Muscle of leg (tissue), 11 donors: Measurements from ENCODE around the gene MEIS2. TPM values are rescaled to one million over a fixed set of nuclear protein-coding genes. Genes with fewer than 3 reads are reported as not detected.

ENCODE experiments used
- DNase-seq: peaks from one replicate; pipeline ENCODE4 v3.0.0; 2013
- H3K27ac ChIP-seq: one replicate; pipeline ENCODE4 v1.5.1; 2013; ENCODE audit warnings: mild to moderate bottlenecking, low read length, control low read depth
- H3K27me3 ChIP-seq: one replicate; pipeline ENCODE4 v1.6.1; 2013; ENCODE audit warnings: low read length; ENCODE audit not compliant: control insufficient read depth, insufficient read depth
- H3K36me3 ChIP-seq: one replicate; pipeline ENCODE4 v1.6.1; 2013; ENCODE audit warnings: low read length; ENCODE audit not compliant: control insufficient read depth, insufficient read depth
- H3K4me1 ChIP-seq: one replicate; pipeline ENCODE4 v1.6.1; 2013; ENCODE audit warnings: low read length; ENCODE audit not compliant: control insufficient read depth, insufficient read depth
- H3K4me3 ChIP-seq: one replicate; pipeline ENCODE4 v1.5.1; 2013; ENCODE audit warnings: low read length, control low read depth
- H3K9me3 ChIP-seq: replicated peaks from 2 replicates; pipeline ENCODE4 v1.6.1; 2013; ENCODE audit warnings: low read depth, low read length; ENCODE audit not compliant: control insufficient read depth
- WGBS: methylation state at CpG from one replicate; pipeline ENCODE4 v1.1.5; 2013; ENCODE audit warnings: missing lambda C conversion rate; ENCODE audit not compliant: insufficient coverage; 5-methylcytosine and 5-hydroxymethylcytosine counted together
- polyA plus RNA-seq, 8 donors: library from polyadenylated mRNA; unstranded; fragments of 120-200 nt; gene quantifications; one replicate each; pipeline versions ENCODE4 v1.2.1 to v1.2.3, GENCODE V29; 2013; ENCODE audit warnings: inconsistent platforms in 1 of 8, low replicate concordance in 1 of 8; ENCODE audit not compliant: insufficient read length in 8 of 8, insufficient read depth in 1 of 8
- total RNA-seq: library from RNA; stranded (reverse); fragments of 120-200 nt; gene quantifications from one replicate; pipeline ENCODE4 v1.2.4, GENCODE V29; 2013

Gene MEIS2
- total and polyA plus RNA-seq, 9 donors, result 3.8 to 13.9 (median 7.0) TPM

DNA sequence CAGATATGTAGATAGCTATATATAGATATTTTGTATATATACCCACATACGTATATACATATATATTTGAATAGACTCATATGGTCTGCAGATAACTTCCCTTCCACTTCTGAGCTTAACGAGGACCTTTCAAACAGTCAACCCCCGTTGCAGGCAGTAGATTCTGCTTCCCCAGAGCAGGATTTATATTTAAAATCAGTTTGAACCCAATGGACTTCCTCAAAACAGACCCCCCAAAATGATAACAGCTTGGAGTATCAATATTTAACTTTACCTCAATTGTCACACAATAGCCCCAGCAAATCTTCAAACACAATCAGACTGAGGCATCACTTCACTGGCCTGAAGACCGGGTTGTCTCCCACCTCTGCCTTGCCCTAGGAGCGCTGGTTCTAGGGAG lies 218.3 kb downstream of the MEIS2 start:
- H3K4me3 ChIP-seq, result no peak overlapping the region
- H3K27me3 ChIP-seq, result peaks cover 88% of the 10 kb centered on the region
- peaks cover 26% of the 10 kb centered on the region for H3K4me1 ChIP-seq
- 60% methylated on average over 2 of the region's 5 CpGs for WGBS
- DNase-seq, result no peak
- H3K36me3 ChIP-seq, result no peaks in the 10 kb centered on the region
- H3K27ac ChIP-seq, result no peak overlapping the region
- no peaks in the 10 kb centered on the region for H3K9me3 ChIP-seq

GRCh38 chr15:36881516-36881915 lies 218.8 kb downstream of the MEIS2 start:
- Histone ChIP-seq H3K4me3 (no peak overlapping the region), H3K27me3 (peaks cover 85% of the 10 kb centered on the region), H3K4me1 (peaks cover 26% of the 10 kb centered on the region), H3K9me3 (no peaks in the 10 kb centered on the region), H3K36me3 (no peaks in the 10 kb centered on the region), H3K27ac (no peak overlapping the region)
- DNase-seq, result no peak
- no CpG with 5 or more reads among the region's 2 CpGs for WGBS

- Histone ChIP-seq H3K4me3 (no peak overlapping the region), H3K9me3 (no peaks in the 10 kb centered on the region), H3K4me1 (peaks cover 26% of the 10 kb centered on the region), H3K27me3 (peaks cover 81% of the 10 kb centered on the region), H3K36me3 (no peaks in the 10 kb centered on the region), H3K27ac (no peak overlapping the region)
- no CpG with 5 or more reads among the region's 7 CpGs for WGBS
- no peak for DNase-seq
Measured at GRCh38 chr15:36880913-36881460, 219.4 kb downstream of the MEIS2 start.

DNA sequence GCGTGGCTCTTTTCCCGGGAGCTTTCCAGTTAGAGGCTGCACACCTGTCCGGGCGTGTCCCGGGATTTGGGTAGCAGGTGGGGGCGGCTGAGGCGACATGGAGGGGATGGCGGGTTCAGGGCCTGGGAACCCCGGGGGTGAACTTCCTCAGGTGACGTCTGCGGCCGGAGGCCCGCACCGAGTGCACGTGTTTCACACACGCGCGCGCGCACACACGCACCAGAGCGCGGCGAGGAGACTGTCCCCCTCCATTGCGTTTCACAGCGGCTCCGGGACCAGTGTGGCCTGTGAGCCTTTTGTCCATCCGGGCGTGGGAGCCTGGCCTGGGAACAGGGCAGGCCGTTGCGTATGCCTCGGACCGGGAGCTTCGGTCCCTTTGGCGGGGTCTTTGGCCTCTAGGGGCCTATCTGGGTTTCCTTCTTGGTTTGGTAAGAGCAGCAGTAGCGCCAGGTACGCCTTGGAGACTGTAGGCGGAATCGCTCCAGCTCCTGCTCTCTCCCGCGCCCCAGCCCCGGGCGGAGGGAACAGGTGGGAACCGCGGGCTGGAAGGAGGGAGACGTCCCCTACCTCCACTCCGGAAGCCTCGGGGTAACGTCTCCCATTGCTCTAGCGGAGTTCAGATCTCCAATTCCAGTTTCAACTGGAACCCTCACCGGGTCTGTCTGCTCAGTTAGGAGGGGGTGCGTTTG lies 220.0 kb downstream of the MEIS2 start:
- H3K27me3 ChIP-seq, result peaks cover 79% of the 10 kb centered on the region

GRCh38 chr15:36879568-36880222 lies 220.7 kb downstream of the MEIS2 start:
- no peak for DNase-seq
- H3K27ac ChIP-seq, result no peak overlapping the region
- WGBS, result 9% methylated on average over 9 of the region's 25 CpGs
- no peaks in the 10 kb centered on the region for H3K9me3 ChIP-seq
- H3K36me3 ChIP-seq, result no peaks in the 10 kb centered on the region
- no peak overlapping the region for H3K4me3 ChIP-seq
- peaks cover 26% of the 10 kb centered on the region for H3K4me1 ChIP-seq
- peaks cover 73% of the 10 kb centered on the region for H3K27me3 ChIP-seq

More for the DNA sequence above, 220.0 kb downstream of the MEIS2 start:
- H3K9me3 ChIP-seq, result no peaks in the 10 kb centered on the region
- WGBS, result 1% methylated on average over 42 of the region's 52 CpGs
- DNase-seq, result no peak
- H3K36me3 ChIP-seq, result no peaks in the 10 kb centered on the region
- no peak overlapping the region for H3K27ac ChIP-seq
- H3K4me1 ChIP-seq, result peaks cover 26% of the 10 kb centered on the region
- no peak overlapping the region for H3K4me3 ChIP-seq

GRCh38 chr15:36878684-36879262 lies 221.6 kb downstream of the MEIS2 start:
- WGBS, result 32% methylated on average over 11 of the region's 12 CpGs
- H3K9me3 ChIP-seq, result no peaks in the 10 kb centered on the region
- H3K27ac ChIP-seq, result no peak overlapping the region
- peaks cover 65% of the 10 kb centered on the region for H3K27me3 ChIP-seq
- no peak overlapping the region for H3K4me3 ChIP-seq
- no peak for DNase-seq
- no peaks in the 10 kb centered on the region for H3K36me3 ChIP-seq
- H3K4me1 ChIP-seq, result peaks cover 24% of the 10 kb centered on the region

DNA sequence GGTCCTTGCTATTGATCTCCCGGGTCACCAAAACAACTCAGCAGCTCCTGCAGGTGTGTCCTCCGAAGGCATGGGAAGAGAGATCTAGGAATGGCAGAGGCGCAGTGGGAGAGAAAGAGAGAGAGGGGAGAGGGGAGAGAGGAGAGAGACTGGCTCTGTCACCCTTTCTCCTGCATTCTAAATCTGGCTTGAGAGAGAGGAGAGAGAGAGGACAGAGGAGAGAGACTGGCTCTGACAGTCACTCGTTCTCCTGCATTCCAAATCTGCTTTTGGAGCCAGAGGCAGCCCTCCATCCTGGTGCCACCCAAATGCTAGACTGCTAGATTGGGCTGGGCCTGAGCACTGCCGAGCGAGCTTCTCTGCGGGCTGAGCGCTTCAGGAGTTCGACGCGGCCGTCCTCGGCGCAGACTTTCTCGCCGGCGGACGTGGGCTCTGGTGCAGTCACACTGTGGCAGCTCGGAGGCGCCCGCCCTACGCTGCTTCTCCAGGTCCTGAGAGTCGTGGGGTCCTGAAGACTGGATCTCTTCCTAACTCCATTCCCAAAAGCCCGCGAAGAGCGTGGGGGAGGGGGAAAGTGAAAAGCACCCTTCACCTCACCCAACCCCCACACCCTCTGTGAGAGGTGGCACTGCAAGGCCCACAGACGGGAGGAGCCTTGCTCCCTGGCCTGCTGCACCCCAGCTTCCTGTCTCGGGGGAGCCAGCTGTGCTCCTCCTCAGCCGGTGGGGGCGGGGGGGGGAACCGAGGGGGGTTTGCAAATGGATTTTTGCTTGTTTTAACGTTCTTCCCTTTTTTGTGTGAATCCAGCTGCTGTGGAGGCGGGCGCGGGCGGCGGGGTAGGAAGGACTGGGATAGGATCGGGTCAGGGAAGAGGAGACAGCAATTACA lies 222.3 kb downstream of the MEIS2 start:
- WGBS, result 21% methylated on average over 25 of the region's 38 CpGs
- no peak overlapping the region for H3K4me3 ChIP-seq
- H3K27me3 ChIP-seq, result peaks cover 58% of the 10 kb centered on the region
- no peak for DNase-seq
- H3K4me1 ChIP-seq, result peaks cover 20% of the 10 kb centered on the region
- no peaks in the 10 kb centered on the region for H3K9me3 ChIP-seq
- no peaks in the 10 kb centered on the region for H3K36me3 ChIP-seq
- no peak overlapping the region for H3K27ac ChIP-seq

DNA sequence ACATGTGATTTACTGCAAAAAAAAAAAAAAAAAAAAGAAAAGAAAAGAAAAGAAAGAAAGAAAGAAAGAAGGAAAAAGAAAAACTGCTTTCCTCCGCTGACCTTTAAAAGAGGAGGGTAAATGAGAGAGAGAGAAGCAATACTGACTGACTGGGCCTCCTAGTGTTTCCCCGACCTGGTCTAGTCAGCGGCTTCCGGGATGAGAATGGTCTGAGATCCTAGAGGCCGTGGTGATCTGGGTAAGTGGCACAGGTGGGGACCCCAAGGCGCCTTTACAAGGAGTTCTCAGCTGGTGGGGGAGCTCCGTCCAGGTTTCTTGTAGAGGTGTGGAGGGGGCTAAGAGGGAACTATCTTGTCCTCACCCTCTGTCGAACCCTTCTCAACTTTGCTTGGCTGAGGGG lies 223.1 kb downstream of the MEIS2 start:
- H3K36me3 ChIP-seq, result no peaks in the 10 kb centered on the region
- DNase-seq, result no peak
- H3K9me3 ChIP-seq, result no peaks in the 10 kb centered on the region
- no peak overlapping the region for H3K4me3 ChIP-seq
- 57% methylated on average over 5 of the region's 8 CpGs for WGBS
- peaks cover 15% of the 10 kb centered on the region for H3K4me1 ChIP-seq
- peaks cover 50% of the 10 kb centered on the region for H3K27me3 ChIP-seq
- H3K27ac ChIP-seq, result no peak overlapping the region

- peaks cover 15% of the 10 kb centered on the region for H3K4me1 ChIP-seq
- H3K36me3 ChIP-seq, result no peaks in the 10 kb centered on the region
- no CpG with 5 or more reads among the region's 2 CpGs for WGBS
- H3K4me3 ChIP-seq, result no peak overlapping the region
- DNase-seq, result no peak
- H3K27ac ChIP-seq, result no peak overlapping the region
- H3K27me3 ChIP-seq, result peaks cover 42% of the 10 kb centered on the region
- H3K9me3 ChIP-seq, result no peaks in the 10 kb centered on the region
Measured at GRCh38 chr15:36875740-36876334, 224.5 kb downstream of the MEIS2 start.
